Upper lobe of left lung (tissue), 4 donors: ENCODE measurements around the gene CPSF7.

ENCODE experiments used
- EP300 ChIP-seq, 4 donors: sonication (generic); formaldehyde crosslinking; IDR thresholded peaks; one replicate each; pipeline ENCODE4 v1.5.1; 2017; ENCODE audit warnings: antibody characterized with exemption in 4 of 4, control low read depth in 2 of 4
- POLR2A ChIP-seq, 4 donors: fragments of 450-650 bp; IDR thresholded peaks; one replicate each; pipeline ENCODE4 v1.5.1; 2016 to 2017; ENCODE audit warnings: antibody characterized with exemption in 4 of 4, mild to moderate bottlenecking in 2 of 4
- POLR2AphosphoS5 ChIP-seq, 2 donors: sonication (generic); formaldehyde crosslinking; IDR thresholded peaks; one replicate each; pipeline ENCODE4 v1.5.1; 2017; ENCODE audit warnings: antibody characterized with exemption in 2 of 2
- TF ChIP-seq, protein P1 (sequence below), 6 experiments: fragments of 450-650 bp in 4 of 6; fragments of 200-600 bp in 2 of 6; sonication (generic) in 2 of 6; IDR thresholded peaks; one replicate each; pipeline ENCODE4 v1.5.1; 2016 to 2019; ENCODE audit warnings: antibody characterized with exemption in 6 of 6

- TF ChIP-seq, protein P1, sequence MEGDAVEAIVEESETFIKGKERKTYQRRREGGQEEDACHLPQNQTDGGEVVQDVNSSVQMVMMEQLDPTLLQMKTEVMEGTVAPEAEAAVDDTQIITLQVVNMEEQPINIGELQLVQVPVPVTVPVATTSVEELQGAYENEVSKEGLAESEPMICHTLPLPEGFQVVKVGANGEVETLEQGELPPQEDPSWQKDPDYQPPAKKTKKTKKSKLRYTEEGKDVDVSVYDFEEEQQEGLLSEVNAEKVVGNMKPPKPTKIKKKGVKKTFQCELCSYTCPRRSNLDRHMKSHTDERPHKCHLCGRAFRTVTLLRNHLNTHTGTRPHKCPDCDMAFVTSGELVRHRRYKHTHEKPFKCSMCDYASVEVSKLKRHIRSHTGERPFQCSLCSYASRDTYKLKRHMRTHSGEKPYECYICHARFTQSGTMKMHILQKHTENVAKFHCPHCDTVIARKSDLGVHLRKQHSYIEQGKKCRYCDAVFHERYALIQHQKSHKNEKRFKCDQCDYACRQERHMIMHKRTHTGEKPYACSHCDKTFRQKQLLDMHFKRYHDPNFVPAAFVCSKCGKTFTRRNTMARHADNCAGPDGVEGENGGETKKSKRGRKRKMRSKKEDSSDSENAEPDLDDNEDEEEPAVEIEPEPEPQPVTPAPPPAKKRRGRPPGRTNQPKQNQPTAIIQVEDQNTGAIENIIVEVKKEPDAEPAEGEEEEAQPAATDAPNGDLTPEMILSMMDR (IDR thresholded peaks at IDR 0.05): no peak
- TF ChIP-seq POLR2A (IDR thresholded peaks at IDR 0.05) (no peak), POLR2AphosphoS5 (IDR thresholded peaks at IDR 0.05) (no peak), EP300 (IDR thresholded peaks at IDR 0.05) (no peak)
Measured at GRCh38 chr11:61357233-61357893, 72.4 kb downstream of the CPSF7 start.
